Measurements from ENCODE around the gene DDX1.
"Not testable (repeated sequence)": the region's sequence is repeated elsewhere in the genome, so short reads cannot be mapped to it uniquely, and the experiment has no call there.

Gene DDX1

GRCh38 chr2:15610430-15610952, 18.8 kb downstream of the DDX1 start:
- peaks cover 77% of the 10 kb centered on the region for H3K36me3 ChIP-seq
- no peaks in the 10 kb centered on the region for H3K4me1 ChIP-seq
- no peaks in the 10 kb centered on the region for H3K27me3 ChIP-seq
- no peak for TF ChIP-seq CTCF (IDR thresholded peaks at IDR 0.05; ENCODE audit: low read depth, low read length)
- H3K4me3 ChIP-seq (ENCODE audit: low read depth, low read length), result no peak overlapping the region
- no peak for DNase-seq
- no peaks in the 10 kb centered on the region for H3K9me3 ChIP-seq

GRCh38 chr2:15612101-15612500, 20.4 kb downstream of the DDX1 start:
- not testable (repeated sequence) for H3K4me3 ChIP-seq (ENCODE audit: low read depth, low read length); H3K4me1 ChIP-seq; DNase-seq; H3K27me3 ChIP-seq; H3K9me3 ChIP-seq
- H3K36me3 ChIP-seq, result peaks cover 75% of the 10 kb centered on the region

- Histone ChIP-seq H3K9me3 (no peaks in the 10 kb centered on the region), H3K4me1 (no peaks in the 10 kb centered on the region), H3K36me3 (peaks cover 76% of the 10 kb centered on the region), H3K27me3 (no peaks in the 10 kb centered on the region), H3K4me3 (ENCODE audit: low read depth, low read length) (no peak overlapping the region)
- no peak for DNase-seq
- TF ChIP-seq CTCF (IDR thresholded peaks at IDR 0.05; ENCODE audit: low read depth, low read length), result no peak
Measured at GRCh38 chr2:15613736-15614429, 22.2 kb downstream of the DDX1 start.

GRCh38 chr2:15614545-15615300, 23.1 kb downstream of the DDX1 start:
- Histone ChIP-seq H3K9me3 (no peaks in the 10 kb centered on the region), H3K36me3 (peaks cover 76% of the 10 kb centered on the region), H3K4me1 (no peaks in the 10 kb centered on the region), H3K4me3 (ENCODE audit: low read depth, low read length) (no peak overlapping the region), H3K27me3 (no peaks in the 10 kb centered on the region)
- no peak for TF ChIP-seq CTCF (IDR thresholded peaks at IDR 0.05; ENCODE audit: low read depth, low read length)
- no peak for DNase-seq

GRCh38 chr2:15615301-15615920, 23.7 kb downstream of the DDX1 start:
- no peak for DNase-seq
- Histone ChIP-seq H3K4me1 (no peaks in the 10 kb centered on the region), H3K36me3 (peaks cover 76% of the 10 kb centered on the region), H3K4me3 (ENCODE audit: low read depth, low read length) (no peak overlapping the region), H3K9me3 (no peaks in the 10 kb centered on the region), H3K27me3 (no peaks in the 10 kb centered on the region)
- no peak for TF ChIP-seq CTCF (IDR thresholded peaks at IDR 0.05; ENCODE audit: low read depth, low read length)

GRCh38 chr2:15616429-15616828, 24.8 kb downstream of the DDX1 start:
- no peak for DNase-seq
- no peak for TF ChIP-seq CTCF (IDR thresholded peaks at IDR 0.05; ENCODE audit: low read depth, low read length)
- Histone ChIP-seq H3K4me1 (no peaks in the 10 kb centered on the region), H3K36me3 (peaks cover 84% of the 10 kb centered on the region), H3K27me3 (no peaks in the 10 kb centered on the region), H3K4me3 (ENCODE audit: low read depth, low read length) (no peak overlapping the region), H3K9me3 (no peaks in the 10 kb centered on the region)
